Stimulated activated CD4-positive, alpha-beta T cell treated with anti-CD3 and anti-CD28 coated beads, TNF-alpha, amount 100 ng/mL, for 24 hours (primary cell): ENCODE measurements around the gene EFL1.

ENCODE experiments used
- DNase-seq, 3 experiments: peaks; one replicate each; pipeline ENCODE4 v3.0.0-alpha.2; 2020; ENCODE audit warnings: low read depth in 3 of 3

EFL1 gene

GRCh38 chr15:82081914-82082762 lies 180.4 kb downstream of the EFL1 start:
- no peak for DNase-seq

DNA sequence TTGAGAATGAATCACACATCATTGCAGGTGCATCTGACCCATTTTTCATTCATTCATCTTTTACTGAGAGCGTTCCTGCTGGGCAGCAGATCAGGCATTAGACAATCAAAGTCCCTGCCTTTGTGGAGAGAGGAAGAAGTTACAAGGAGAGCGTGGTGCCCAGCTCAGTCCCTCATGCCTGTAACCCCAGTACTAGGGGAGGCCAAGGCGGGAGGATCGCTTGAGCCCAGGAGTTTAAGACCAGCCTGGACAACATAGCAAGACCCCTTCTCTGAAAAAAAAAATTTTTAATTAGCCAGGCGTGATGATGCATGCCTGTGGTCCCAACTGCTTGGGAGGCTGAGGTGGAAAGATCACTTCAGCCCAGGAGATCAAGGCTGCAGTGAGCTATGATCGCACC lies 181.8 kb downstream of the EFL1 start:
- DNase-seq: no peak
